HG03520 (cell line): ENCODE data around the gene CAPN13.

Experiments
- ATAC-seq: cut with Tn5 transposase; IDR thresholded peaks from one replicate; pipeline ENCODE4 v1.9.1; 2021; ENCODE audit warnings: mild to moderate bottlenecking, moderate library complexity; ENCODE audit not compliant: unreplicated experiment

Gene CAPN13

DNA sequence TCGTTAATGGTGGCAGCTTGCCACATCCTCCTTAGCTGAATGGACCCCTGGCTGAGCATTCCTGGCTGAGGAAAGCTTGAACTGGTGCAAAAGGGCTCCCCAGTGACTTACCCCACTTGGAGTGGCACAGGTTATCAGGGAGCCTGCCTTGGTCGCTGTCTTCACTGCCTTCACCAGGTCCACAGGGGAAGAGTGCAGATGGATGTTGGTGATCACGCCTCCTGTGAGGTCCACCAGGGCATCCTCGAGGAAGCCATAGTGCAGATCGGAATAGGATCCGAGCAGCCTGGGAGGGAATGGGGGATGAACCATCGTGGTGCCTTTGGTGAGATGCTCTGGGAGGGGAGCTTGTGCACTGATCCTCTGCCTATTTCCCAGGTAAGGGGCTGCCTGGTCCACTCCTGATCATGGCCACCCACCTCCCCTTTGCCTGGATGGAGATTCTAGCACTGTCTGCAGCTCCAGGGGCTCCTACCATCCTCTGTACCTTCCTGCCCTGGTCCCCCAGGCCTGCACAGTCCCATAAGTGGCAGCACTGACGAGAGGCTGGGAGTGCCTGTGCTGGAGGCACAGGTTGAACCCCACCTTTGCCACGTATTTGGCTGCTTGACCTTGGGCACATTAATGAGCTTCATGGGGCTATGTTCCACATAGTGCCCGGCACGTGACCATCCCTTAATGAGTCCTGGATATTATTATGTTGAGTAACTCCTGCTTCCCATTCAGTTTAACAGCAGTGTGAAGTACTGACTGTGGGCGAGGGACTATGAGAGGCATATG is 43.0 kb downstream of the CAPN13 start:
- ATAC-seq, result no peak

DNA sequence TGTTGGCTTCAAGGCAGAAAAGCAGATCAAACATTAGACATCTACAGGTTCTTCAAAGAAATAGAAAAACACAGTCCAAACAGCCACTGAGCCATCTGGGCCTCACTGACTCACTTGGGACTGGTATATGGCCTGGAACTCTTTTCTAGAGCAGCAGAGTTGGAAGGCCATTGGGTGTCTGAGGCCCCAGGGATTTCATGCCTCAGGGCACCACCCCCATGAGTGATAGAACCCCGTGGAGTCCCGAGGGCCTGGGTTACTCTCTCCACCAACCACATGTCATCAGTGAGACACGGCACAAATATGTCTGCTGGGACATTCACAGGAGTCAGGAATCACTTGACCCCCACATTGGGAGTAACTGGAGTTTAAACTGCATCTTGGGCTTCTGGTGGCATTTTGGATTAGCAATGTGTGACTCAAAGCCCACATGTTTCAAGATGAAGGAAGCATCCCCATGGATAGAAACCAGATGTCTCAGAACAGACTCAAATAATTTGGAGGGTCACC is 44.0 kb downstream of the CAPN13 start:
- no peak for ATAC-seq

DNA sequence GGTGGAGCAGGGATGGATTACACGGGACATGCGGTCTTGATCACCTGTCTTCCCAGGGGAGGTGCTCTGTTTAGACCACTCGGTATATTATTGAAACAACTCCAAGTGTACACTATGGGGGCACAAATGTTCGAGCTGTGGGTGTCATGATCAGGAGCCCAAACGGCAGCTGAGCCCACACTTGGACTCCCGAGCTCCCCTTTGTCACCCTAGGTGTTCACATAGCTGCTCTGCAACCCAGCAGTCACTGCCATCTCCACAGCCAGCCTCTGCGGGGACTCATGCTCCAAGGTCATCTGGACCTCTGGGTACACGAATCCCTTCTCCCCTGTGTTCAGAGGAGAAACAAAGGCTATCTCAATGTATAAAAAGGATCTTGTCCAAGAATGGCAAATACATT is 46.0 kb downstream of the CAPN13 start:
- no peak for ATAC-seq

DNA sequence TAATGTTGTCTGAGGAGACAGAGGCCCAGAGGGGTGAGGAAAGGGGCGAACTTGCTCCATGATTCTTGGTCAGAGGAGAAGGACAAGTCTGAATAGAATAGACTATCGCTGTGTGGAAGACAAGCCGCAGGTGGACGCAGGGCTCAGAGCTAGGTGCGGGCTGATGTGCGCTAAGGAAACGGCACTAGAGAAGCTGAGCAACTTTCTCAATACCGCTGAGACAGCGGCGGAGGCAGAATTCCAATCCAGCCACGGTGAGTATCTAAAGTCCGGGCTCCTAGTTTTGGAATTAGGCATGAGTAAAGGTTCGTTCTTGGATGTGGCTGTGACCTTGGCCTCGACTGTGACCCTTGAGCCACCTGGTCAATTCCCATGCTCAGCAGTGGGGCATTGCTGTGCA is 47.8 kb downstream of the CAPN13 start:
- no peak for ATAC-seq

DNA sequence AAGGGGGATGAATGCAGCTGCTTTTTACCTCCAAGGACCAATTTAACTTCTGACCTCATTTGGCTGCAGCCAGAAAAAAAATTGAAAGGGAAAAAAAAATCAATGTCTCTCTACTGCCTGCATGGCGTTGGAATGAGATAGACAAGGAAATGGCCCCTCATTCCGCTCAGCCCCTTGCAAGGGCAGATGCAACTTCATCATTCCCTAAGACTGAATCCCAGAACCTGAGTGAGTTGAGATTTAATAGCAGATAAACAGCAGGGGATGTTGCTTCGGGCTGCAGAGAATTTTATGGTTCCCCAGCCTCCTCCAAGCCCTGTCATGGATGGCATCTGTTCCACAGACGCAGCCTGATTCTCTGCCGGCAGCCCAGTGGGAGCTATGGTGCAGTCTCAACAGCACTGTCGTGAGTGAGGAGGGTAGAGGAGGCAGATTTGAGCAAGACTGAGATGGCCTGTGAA is 49.0 kb downstream of the CAPN13 start:
- ATAC-seq, result no peak

DNA sequence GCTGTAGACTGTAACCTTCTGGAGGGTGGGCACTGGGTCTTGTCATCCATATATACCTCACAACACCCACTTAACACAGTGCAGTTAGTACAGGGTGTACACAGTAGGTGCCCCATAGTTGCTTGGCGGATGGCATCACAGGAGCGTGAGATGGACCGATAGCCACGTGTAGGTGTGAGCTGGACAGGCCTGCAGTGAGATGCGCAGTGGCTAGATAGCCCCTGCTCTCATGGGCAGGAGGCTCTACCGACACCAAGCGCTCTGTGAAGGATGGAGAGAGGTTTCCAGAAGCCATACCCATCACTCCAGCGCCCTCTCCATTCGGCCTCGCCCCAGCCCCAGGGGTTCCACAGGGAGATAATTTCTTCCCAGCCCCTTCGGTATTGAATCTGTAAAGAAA is 49.5 kb downstream of the CAPN13 start:
- no peak for ATAC-seq

DNA sequence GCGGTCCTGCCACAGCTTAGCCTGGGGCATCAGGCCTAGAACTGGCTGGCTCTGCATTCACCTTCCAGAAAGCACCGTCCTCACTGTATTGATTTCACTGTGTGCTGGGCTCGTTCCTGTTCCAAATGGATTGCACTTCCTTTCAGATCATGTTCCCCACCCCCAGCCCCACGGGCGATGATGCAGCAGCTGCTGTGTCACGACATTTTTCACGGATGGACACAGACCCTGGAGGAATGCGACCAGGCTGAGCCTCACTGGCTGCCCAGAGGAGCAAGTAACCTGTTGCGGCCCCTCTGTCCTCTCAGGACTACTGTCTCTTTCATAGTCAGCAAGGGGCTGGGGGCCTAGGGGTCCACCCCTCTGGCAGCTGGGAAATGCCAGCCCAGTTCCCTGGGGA is 50.3 kb downstream of the CAPN13 start:
- no peak for ATAC-seq

DNA sequence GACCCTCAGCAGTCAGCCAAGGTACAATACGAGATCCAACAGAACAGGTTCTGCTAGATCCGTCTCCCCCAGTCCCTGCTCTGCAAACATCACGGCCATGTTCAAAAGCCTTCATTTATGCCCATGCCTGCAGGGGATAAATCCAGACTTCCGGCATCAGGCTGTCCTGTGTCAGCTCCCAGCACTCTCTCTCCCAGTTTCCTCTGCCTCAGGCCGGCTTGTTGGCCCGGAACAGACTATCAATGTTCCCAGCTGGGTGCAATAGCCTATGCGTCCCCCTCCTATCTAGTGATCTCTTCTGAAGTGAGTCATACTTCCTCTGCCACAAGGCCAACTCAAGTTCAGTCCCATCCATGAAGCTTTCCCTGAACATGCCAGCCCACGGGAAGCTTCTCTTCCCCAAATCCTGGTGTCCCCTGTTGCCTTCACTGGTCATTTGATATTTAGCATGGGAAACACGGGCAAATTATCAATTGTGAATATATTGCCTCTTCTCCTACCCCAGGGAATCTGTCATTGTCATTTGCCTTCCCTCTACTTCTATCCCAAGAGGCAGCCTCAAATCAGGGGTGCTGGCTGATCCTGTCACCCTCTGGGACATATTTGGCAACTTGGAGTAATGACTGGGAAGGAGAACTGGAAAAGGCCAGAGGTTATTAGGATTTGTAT is 51.1 kb downstream of the CAPN13 start:
- ATAC-seq, result no peak

DNA sequence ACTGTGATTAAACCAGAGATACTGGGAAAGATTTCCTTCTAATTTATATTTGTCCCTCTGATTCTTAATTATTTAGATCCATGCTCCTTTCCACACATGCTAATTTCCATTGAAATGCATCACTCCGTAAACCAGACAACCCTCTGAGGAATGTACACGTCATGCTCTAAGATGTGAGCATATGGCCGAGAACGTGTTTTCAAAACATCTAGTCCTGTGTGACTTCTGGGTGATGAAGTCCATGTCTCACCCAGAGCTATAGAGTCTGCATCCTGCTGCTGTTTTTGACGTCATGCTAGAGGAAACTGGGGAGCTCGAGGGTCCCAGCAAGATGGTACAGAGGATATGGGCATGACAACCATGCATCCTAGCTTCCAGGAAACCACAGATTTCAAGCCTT is 53.6 kb downstream of the CAPN13 start:
- ATAC-seq, result no peak

DNA sequence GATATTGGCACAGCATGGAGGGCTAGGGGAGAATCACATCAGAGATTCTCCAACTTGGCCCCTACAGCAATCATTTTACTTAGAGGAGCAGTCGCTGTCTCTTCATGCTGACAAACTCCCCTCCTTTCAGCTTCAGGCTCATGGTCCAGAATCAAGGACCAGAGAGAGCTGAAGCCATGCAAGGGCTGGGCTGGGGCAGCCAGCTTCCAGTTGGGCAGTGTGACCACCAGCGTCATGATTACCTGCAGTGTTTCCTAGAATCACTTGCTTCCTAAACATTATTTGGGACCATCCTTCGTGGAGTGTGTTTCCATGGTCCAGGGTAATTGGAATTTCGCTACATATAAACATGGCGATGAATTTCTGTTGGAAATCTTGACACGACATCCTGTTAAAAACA is 54.4 kb downstream of the CAPN13 start:
- no peak for ATAC-seq

DNA sequence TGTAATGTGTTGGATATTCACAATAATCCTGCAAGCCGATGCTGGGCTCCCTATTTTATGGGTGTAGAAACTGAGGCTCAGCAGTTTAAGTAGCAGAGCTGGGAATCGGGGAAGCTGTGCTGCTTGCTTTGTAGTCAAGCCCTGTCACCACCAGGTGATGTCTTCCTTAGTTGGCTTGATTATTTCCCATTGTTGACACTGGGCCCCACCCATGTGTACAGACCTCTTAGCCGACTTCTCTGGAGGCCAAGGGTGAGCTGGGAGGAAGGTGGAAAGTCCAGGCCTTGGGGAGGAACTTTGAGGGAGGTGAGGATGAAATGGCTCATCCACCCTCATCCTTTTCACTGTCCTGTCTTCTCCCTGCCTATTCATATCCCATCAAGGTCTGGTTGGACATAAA is 60.0 kb downstream of the CAPN13 start:
- no peak for ATAC-seq

DNA sequence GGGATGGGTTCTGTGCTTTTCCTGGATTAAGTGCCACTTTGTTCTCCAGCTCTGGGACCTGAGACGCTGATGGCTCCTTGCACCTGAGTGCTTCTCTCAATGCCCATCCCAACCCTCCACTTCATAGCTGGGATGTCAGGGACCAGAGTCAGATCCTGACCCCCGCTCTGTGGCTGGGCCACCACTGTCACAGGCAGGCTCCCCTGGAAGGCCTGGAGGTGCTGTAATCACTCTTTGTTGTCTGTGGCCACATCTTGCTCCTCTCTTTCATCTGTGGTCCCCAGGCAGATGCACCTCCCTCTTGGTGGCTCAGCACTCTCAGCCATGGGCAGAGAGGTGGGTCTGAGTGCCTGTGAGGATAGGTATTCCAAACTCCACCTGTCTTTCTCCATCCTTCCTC is 62.4 kb downstream of the CAPN13 start:
- ATAC-seq, result no peak

DNA sequence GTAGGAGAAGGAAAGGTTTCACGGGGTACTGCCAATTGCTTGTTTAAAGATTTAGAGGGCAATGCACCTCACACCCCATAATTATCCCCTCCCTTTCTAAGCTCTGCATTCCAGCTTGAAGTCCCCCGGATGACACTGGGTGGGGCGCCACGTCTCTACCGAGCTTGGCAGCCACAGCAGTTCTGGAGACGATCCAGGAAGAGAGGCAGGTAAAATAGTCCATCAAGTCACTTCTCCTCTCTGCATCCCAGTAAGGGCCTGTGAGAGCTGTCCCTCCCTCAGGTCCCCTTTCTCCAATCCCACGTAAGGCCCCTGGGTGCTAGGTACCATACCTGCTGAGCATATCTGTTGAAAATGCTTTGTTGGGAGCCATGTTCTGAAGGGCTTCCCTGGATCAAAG is 65.7 kb downstream of the CAPN13 start:
- ATAC-seq, result no peak

DNA sequence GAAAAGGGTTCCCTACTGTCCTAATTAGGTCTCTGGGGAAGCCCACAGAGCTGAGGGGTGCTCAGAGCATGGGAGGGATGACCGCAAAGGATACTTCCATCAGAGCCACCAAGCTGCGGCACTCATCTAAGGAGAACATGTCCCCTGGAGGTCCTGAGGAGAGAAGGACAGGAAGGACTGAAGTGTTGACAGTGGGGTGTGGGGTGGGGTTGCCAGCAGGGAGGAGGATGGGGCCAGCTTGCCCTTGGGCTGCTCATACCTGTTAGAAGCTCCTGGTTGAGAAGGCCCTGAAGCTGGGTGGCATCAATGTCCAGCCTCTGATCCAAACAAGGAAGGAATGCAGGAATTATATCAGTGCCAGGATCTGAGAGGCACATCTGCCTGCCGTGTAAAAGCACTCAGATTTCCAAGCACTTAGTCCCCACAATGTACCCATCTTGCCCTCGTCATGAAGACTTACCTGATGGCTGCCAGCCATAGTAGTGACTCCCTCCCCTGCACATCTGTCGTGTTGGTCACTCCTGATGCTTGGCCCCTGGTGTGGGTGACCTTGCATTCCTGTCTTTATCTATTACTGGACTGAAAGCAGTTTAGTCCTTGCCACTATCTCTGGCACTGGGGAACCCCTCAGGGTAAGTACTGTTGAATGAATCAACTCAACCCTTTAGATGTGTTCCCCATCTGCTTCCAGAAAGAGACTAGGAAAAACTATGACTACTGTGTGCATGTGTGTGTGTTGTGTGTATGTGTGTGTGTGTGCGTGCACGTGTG is 68.9 kb downstream of the CAPN13 start:
- ATAC-seq, result no peak

DNA sequence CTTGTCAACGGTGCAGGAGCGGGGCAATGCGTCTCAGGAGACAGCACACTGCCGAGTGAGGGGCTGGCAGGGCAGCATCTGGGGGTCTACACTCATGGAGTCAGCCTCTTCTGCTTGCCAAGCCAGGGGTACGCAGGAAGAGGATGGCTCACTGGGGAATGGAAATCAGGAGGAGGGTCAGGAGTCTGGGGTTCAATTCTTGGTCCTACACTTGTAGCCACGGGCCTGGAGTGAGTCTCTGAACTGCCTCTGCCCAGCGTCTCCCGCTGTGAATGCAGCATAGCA is 70.0 kb downstream of the CAPN13 start:
- ATAC-seq, result no peak

DNA sequence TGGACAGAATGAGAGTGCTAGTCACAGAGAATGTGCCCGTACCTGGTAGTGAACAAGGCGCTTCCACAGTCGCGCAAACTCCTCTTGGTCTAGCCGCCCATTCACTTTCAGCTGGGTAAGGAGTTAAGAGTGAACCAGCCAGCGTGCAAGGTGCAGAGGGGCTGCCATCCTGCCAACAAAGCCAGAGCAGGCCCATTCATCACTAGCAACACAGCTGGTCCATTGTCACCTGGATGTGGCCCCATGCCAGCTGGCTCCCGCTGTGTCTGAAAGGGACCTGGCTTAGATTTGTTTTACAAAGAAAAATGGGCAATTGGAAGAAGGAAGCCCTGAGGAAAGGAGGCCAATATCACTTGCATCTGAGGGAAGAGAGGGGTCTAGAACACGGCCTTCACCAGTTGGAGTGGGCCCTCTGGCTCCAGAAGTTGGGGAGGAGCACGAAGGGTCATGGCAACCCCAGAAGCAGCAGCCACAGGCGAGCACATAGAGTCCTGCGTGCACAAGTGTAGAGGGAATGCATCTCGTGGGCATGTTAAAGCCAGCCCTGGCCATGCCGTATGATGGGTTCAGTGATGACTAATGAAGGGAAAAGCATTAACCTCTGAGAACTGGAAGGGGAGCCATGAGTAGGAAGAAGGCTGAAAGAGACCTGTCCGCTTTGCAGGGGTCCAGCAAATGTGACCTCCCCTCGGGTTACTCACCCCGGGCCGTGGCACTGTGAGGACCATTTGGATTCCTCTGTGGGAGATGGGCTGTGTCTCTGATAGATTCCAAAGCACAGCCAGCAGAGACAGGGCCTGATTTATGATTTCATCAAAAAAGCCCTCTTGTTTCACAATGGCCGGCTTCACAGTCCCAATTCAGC is 70.6 kb downstream of the CAPN13 start:
- ATAC-seq, result no peak

DNA sequence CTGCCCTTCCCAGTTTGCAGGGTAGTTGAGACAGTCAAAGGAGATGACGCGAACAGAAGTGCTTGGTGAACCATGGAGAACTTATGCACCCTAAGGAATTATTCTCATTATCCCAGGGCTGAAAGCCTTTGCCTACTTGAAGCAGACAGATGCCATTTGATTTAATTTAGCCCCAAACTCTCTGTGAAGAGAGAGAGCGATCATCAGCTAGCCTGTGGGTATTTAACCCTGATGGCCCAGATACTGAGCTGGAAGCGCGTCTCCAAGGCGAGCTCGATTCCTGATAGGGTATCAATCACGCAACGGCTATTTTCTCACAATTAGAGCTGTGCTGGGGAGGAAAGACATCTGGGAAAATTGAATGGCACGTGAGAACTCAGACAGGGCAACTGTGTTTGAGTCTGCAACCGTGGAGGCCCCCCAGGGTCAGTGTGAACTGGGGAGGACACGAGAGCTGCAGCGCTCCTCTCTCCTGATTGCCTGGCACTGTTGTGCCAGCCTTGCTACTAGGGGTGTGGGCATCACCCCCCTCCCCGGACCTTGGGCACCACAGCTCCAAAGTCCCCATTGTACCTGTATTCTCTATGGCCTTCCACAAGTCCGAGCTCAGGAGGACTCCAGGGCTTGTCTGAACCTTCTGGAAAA is 73.2 kb downstream of the CAPN13 start:
- no peak for ATAC-seq

DNA sequence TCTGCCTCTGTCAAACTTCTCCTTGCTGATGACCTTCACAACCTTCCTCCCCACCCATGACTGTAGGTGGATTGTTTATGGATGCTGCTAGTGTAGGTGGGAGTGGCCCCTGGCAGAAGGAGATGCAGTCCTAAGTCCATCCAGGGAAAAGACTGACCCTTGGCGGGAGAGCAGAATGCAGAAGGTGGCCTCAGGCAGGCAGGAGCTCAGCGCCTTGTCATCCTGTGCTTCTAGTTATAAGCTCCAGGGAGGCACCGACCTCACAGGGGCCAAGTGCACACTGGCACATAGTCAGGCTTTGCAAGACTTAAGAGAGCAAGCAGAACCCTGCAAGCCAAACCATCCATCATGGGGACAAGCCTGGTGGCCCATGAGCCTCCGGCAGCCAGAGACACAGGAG is 74.4 kb downstream of the CAPN13 start:
- ATAC-seq, result no peak

DNA sequence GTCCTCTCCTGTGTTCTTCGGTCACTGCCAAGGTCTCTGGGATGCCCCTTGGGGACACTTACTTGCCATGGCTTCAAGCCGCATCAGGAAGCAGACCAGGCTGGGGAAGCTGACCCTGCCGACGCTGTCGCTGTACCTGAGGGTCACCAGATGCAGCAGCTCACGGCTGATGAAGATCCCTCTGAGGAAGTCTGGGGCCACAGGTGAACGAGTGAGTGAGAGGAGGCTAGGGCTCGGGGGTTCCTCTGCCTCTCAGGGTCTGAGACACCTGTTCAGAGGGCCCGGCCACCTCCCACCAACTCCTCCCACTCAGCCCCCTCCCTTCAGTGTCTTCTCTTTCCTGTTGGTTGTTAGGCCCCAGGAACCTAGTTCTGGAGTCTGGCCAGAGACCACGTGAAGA is 74.9 kb downstream of the CAPN13 start:
- ATAC-seq, result no peak

DNA sequence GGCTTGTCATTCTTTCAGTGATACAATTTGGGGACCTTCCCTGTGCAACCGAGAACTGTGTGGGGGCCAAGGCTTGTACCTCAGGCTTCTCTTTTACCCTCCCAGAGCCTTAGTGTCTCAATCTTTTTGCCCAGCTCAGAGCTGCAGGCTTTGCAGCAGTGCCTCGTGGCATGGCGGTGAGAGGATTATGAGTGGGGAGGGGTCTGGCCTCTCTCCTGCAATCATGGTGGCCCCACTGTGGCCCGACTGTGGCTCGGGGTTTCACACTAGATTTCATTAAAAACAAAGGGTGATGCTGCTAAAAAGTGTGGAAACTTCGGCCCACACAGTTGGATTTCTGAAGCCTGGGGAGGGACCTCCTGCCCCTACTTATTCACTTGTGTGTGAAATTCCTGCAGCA is 75.5 kb downstream of the CAPN13 start:
- no peak for ATAC-seq
